Measurements from ENCODE around the gene LTBP1.

Gene LTBP1

DNA sequence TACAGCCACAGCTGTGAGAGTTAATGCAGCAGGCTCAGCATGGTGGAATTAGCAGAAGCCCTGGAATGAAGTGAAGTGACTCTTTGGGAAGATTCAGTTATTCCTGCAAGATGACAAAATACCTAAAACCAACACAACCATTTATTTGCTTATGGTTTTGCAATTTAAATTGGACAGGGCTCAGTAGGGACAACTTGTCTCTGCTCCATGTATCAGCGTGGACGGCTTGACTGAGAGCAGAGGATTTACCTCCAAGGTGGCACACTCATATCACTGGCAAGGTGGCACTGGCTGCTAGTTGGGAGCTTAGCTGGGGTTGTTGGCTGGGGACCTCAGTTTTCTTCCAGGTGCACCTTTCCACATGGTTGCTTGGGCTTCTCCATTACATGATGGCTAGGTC, 58.3 kb downstream of the LTBP1 start:
- DNase-seq (ENCODE audit: low spot score), result no peak
- in situ Hi-C loops (cut with MboI; ENCODE audit: low sequenced_read_pairs, unreplicated experiment), result no loop called here
- TF ChIP-seq, protein P1, sequence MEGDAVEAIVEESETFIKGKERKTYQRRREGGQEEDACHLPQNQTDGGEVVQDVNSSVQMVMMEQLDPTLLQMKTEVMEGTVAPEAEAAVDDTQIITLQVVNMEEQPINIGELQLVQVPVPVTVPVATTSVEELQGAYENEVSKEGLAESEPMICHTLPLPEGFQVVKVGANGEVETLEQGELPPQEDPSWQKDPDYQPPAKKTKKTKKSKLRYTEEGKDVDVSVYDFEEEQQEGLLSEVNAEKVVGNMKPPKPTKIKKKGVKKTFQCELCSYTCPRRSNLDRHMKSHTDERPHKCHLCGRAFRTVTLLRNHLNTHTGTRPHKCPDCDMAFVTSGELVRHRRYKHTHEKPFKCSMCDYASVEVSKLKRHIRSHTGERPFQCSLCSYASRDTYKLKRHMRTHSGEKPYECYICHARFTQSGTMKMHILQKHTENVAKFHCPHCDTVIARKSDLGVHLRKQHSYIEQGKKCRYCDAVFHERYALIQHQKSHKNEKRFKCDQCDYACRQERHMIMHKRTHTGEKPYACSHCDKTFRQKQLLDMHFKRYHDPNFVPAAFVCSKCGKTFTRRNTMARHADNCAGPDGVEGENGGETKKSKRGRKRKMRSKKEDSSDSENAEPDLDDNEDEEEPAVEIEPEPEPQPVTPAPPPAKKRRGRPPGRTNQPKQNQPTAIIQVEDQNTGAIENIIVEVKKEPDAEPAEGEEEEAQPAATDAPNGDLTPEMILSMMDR (IDR thresholded peaks at IDR 0.05; ENCODE audit: borderline replicate concordance, control extremely low read depth, extremely low read depth, insufficient read depth, missing control alignments), result no peak

DNA sequence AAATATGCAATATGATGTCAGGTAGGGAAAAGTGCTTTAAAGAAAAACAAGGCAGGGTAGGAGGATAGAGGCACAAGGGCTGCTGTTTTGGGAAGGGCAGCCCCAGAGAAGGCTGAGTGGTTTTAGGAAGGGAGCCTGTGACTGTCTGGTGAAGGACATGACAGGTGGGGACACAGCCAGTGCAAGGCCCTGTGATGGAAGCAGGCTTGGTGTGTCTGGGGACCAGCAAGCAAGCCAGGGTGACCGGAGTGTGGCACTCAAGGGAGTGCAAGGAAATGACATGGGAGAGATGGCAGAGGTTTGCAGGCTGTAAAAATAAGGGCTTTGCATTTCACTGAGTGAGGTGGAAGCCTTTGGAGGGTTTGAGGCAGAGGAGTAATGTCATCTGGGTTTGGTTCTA, 62.0 kb downstream of the LTBP1 start:
- in situ Hi-C loops (cut with MboI; ENCODE audit: low sequenced_read_pairs, unreplicated experiment), result no loop called here
- DNase-seq (ENCODE audit: low spot score), result no peak
- TF ChIP-seq, protein P1 (IDR thresholded peaks at IDR 0.05; ENCODE audit: borderline replicate concordance, control extremely low read depth, extremely low read depth, insufficient read depth, missing control alignments), result no peak

- TF ChIP-seq, protein P1 (IDR thresholded peaks at IDR 0.05; ENCODE audit: borderline replicate concordance, control extremely low read depth, extremely low read depth, insufficient read depth, missing control alignments), result no peak
- in situ Hi-C loops (cut with MboI; ENCODE audit: low sequenced_read_pairs, unreplicated experiment), result no loop called here
- DNase-seq (ENCODE audit: low spot score), result no peak
These were observed 62.5 kb downstream of the LTBP1 start for GRCh38 chr2:33009249-33009648.

GRCh38 chr2:33011373-33011772, 64.6 kb downstream of the LTBP1 start:
- TF ChIP-seq, protein P1 (IDR thresholded peaks at IDR 0.05; ENCODE audit: borderline replicate concordance, control extremely low read depth, extremely low read depth, insufficient read depth, missing control alignments), result no peak
- DNase-seq (ENCODE audit: low spot score), result no peak
- in situ Hi-C loops (cut with MboI; ENCODE audit: low sequenced_read_pairs, unreplicated experiment), result no loop called here

- DNase-seq (ENCODE audit: low spot score), result no peak
- TF ChIP-seq, protein P1 (IDR thresholded peaks at IDR 0.05; ENCODE audit: borderline replicate concordance, control extremely low read depth, extremely low read depth, insufficient read depth, missing control alignments), result no peak
- in situ Hi-C loops (cut with MboI; ENCODE audit: low sequenced_read_pairs, unreplicated experiment), result no loop called here
These were observed 65.2 kb downstream of the LTBP1 start for GRCh38 chr2:33011941-33012340.

DNA sequence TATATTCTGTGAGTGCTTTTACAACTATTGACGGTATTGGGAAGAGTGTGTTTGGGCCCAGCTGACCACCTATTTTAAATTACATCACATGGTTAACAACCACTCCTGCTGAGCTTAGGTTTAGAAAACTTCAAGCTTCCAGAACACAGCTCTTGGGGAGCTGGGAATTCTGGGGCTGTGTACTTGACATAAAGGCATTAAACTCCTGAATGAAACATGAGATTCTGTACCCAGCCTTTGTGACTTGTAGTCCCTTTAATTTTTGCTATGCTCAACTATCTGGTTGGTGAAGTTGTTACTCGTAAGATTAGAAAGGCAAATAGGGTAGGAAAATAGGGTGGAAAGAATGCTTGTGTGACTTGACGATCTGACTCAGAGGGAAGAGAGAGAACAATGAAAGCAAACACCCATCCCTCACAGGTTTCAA, 66.9 kb downstream of the LTBP1 start:
- in situ Hi-C loops (cut with MboI; ENCODE audit: low sequenced_read_pairs, unreplicated experiment), result no loop called here
- TF ChIP-seq, protein P1 (IDR thresholded peaks at IDR 0.05; ENCODE audit: borderline replicate concordance, control extremely low read depth, extremely low read depth, insufficient read depth, missing control alignments), result no peak
- DNase-seq (ENCODE audit: low spot score), result no peak

DNA sequence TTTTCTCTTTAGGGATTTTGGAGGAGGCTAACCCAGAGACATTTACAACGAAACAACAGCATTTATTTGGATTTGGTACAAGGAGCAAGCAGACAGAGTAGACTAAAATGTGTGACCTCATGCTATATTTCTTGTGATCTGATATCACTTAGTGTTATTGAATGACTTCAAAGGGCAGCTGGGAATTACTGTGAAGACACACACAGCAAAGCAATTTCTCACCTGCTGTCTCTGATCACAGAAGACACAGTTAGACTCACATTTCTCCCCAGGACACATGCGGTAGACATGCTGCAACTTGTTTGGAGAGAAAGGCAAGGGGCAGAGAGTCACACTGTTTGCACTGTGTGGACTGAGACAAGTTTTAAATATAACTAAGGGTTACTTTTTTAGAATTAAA, 67.5 kb downstream of the LTBP1 start:
- TF ChIP-seq, protein P1 (IDR thresholded peaks at IDR 0.05; ENCODE audit: borderline replicate concordance, control extremely low read depth, extremely low read depth, insufficient read depth, missing control alignments), result no peak
- in situ Hi-C loops (cut with MboI; ENCODE audit: low sequenced_read_pairs, unreplicated experiment), result no loop called here
- DNase-seq (ENCODE audit: low spot score), result no peak

All from GM13976 (cell line).